Adrenal gland (tissue), 12 donors: ENCODE measurements around the gene ZNF665. TPM values are rescaled to one million over a fixed set of nuclear protein-coding genes. Genes with fewer than 3 reads are reported as not detected.
A peak's percentile ranks its signal among the peaks of the same experiment; 100 is the strongest.

Experiments used
- DNase-seq, 7 donors: peaks; one replicate each; pipeline ENCODE4 v3.0.0-alpha.2; 2019 to 2020
- H3K27ac ChIP-seq, 5 donors: fragments of 200-600 bp; sonication (generic) in 4 of 5; 1 replicate in 3 of 5; 2 replicates in 2 of 5; pipeline versions ENCODE4 v1.5.1 to v1.8.0; 2016 to 2020; ENCODE audit warnings: mild to moderate bottlenecking in 1 of 5
- H3K27me3 ChIP-seq: fragments of 200-600 bp; 2 replicates; pipeline ENCODE4 v1.8.0; 2021
- H3K36me3 ChIP-seq, 2 donors: fragments of 200-600 bp; replicated peaks in 1 of 2; 1 replicate in 1 of 2; 2 replicates in 1 of 2; pipeline versions ENCODE4 v1.5.1 to v1.8.0; 2018 to 2022
- H3K4me1 ChIP-seq, 2 donors: fragments of 200-600 bp; replicated peaks in 1 of 2; 1 replicate in 1 of 2; 2 replicates in 1 of 2; pipeline versions ENCODE4 v1.5.1 to v1.8.0; 2018 to 2021
- H3K4me3 ChIP-seq, 4 donors: fragments of 200-600 bp; sonication (generic) in 3 of 4; one replicate each; pipeline ENCODE4 v1.5.1; 2016 to 2018
- H3K9me3 ChIP-seq, 3 donors: fragments of 200-600 bp; sonication (generic) in 1 of 3; replicated peaks in 1 of 3; 1 replicate in 2 of 3; 2 replicates in 1 of 3; pipeline versions ENCODE4 v1.5.1 to v1.8.0; 2016 to 2021
- CTCF ChIP-seq, 6 experiments: fragments of 450-650 bp in 4 of 6; fragments of 200-600 bp in 2 of 6; sonication (generic) in 1 of 6; IDR thresholded peaks; 1 replicate in 5 of 6; 2 replicates in 1 of 6; pipeline versions ENCODE4 v1.5.1 to v1.8.0; 2016 to 2021; ENCODE audit warnings: antibody characterized with exemption in 6 of 6, mild to moderate bottlenecking in 2 of 6, moderate library complexity in 1 of 6
- POLR2A ChIP-seq, 2 donors: fragments of 450-650 bp; IDR thresholded peaks; one replicate each; pipeline ENCODE4 v1.6.1; 2017; ENCODE audit warnings: antibody characterized with exemption in 2 of 2, mild to moderate bottlenecking in 2 of 2, moderate library complexity in 1 of 2
- WGBS, 4 donors: extraction: QIAGEN DNeasy Blood & Tissue Kit in 2 of 4; methylation state at CpG; one replicate each; pipeline versions ENCODE4 v1.1.5 to v1.1.7; 2013 to 2017; 5-methylcytosine and 5-hydroxymethylcytosine counted together
- intact Hi-C, 2 donors: fragments of 100-400 bp; cut with DNase I; formaldehyde crosslinking; loops; one replicate each; pipeline versions ENCODE4 v1.14.1 to v1.15.0; 2022 to 2023
- polyA plus RNA-seq, 3 donors: library from polyadenylated mRNA; stranded (reverse); fragments of 200-250 nt in 2 of 3; fragments of 350-450 nt in 1 of 3; fragmentation: Illumina TruSeq in 1 of 3; extraction: RNeasy Lipid Tissue Mini Kit (QIAGEN cat#74804) in 1 of 3; gene quantifications; one replicate each; pipeline ENCODE4 v1.2.3, GENCODE V29; 2013 to 2014
- total RNA-seq, 9 donors: library from RNA; depleted of rRNA in 4 of 9; stranded (reverse); fragments of >200 nt in 4 of 9; fragments of 120-200 nt in 1 of 9; fragmentation: NEBNext Ultra II Directional in 1 of 9; extraction: Animal tissue kit (Norgen Biotek cat#: 25700) in 1 of 9; gene quantifications; one replicate each; pipeline versions ENCODE4 v1.1.0 to v1.2.4, GENCODE V29; 2013 to 2023
- donor health status: healthy with polysubstance abuse.
- donor health status: Bipolar disorder and iron deficiency.
- donor health status: DM: yes; HTN: yes; CAD: no.
- donor health status: DM: no; HTN: no; CAD: no.
- donor health status: DM: no; HTN: no; CAD: no.
- donor health status: DM: yes; HTN: yes; CAD: no.

Gene ZNF665
- total and polyA plus RNA-seq, 12 donors = 1.2 to 9.3 (median 4.1) TPM

GRCh38 chr19:53123400-53123799 is 69.8 kb downstream of the ZNF665 start:
- no peaks in the 10 kb centered on the region for H3K36me3 ChIP-seq
- TF ChIP-seq CTCF (IDR thresholded peaks at IDR 0.05) (no peak), POLR2A (IDR thresholded peaks at IDR 0.05) (no peak)
- peak overlapping the region in 4 of 5 donors; percentile 7 to 72 (median 32) for H3K27ac ChIP-seq
- DNase-seq = peak; percentile 62 to 85 (median 74)
- intact Hi-C loops = no loop called here
- no peaks in the 10 kb centered on the region for H3K27me3 ChIP-seq
- H3K4me1 ChIP-seq = peaks cover 8 to 9% of the 10 kb centered on the region in 2 donors
- H3K9me3 ChIP-seq = peaks cover 0 to 2% (median 0%) of the 10 kb centered on the region in 3 donors
- H3K4me3 ChIP-seq = no peak overlapping the region
- 23 to 45% (median 40%) methylated on average over 7 of the region's 7 CpGs for WGBS, 4 donors

Other genes starting within 250 kb of the ZNF665 start
- gene ZNF816, start 230.5 kb downstream of the ZNF665 start, total RNA-seq = 10 to 100 TPM in 6 of 9 donors, 1 to 10 TPM in 3; 4.2 to 29.3 (median 11.8) TPM
- 10 to 100 TPM in 1 of 3 donors, 1 to 10 TPM in 2; 2.3 to 13.1 (median 4.3) TPM for gene ZNF816, start 230.5 kb downstream of the ZNF665 start, polyA plus RNA-seq
- gene ERVV-1, start 179.4 kb downstream of the ZNF665 start, total RNA-seq = not detected
- gene ERVV-1, start 179.4 kb downstream of the ZNF665 start, polyA plus RNA-seq = not detected
- gene ERVV-2, start 148.6 kb downstream of the ZNF665 start, total RNA-seq = not detected
- gene ERVV-2, start 148.6 kb downstream of the ZNF665 start, polyA plus RNA-seq = not detected
- gene ZNF160, start 89.9 kb downstream of the ZNF665 start, total RNA-seq = 100 to 1,000 TPM in 1 of 9 donors, 10 to 100 TPM in 8; 28.3 to 102 (median 68.7) TPM
- gene ZNF160, start 89.9 kb downstream of the ZNF665 start, polyA plus RNA-seq = 10 to 100 TPM; 26.1 to 66.6 (median 39.4) TPM
- gene ZNF415, start 60.4 kb downstream of the ZNF665 start, total RNA-seq = 10 to 100 TPM; 20.3 to 59.2 (median 38.5) TPM
- 10 to 100 TPM; 17.5 to 45.4 (median 42.0) TPM for gene ZNF415, start 60.4 kb downstream of the ZNF665 start, polyA plus RNA-seq
- gene ZNF347, start 34.3 kb downstream of the ZNF665 start, total RNA-seq = 10 to 100 TPM in 7 of 9 donors, 1 to 10 TPM in 2; 8.1 to 20.8 (median 14.8) TPM
- 10 to 100 TPM in 1 of 3 donors, 1 to 10 TPM in 2; 1.9 to 13.5 (median 4.2) TPM for gene ZNF347, start 34.3 kb downstream of the ZNF665 start, polyA plus RNA-seq
- 10 to 100 TPM in 7 of 9 donors, 1 to 10 TPM in 2; 6.9 to 34.2 (median 20.8) TPM for gene ZNF677, start 61.5 kb upstream of the ZNF665 start, total RNA-seq
- 10 to 100 TPM in 1 of 3 donors, 1 to 10 TPM in 2; 6.9 to 22.4 (median 7.6) TPM for gene ZNF677, start 61.5 kb upstream of the ZNF665 start, polyA plus RNA-seq
- gene VN1R2, start 64.9 kb upstream of the ZNF665 start, total RNA-seq = not detected
- gene VN1R2, start 64.9 kb upstream of the ZNF665 start, polyA plus RNA-seq = not detected
- not detected for gene VN1R4, start 74.4 kb upstream of the ZNF665 start, total RNA-seq
- gene VN1R4, start 74.4 kb upstream of the ZNF665 start, polyA plus RNA-seq = not detected
- 1 to 10 TPM; 2.9 to 7.6 (median 5.4) TPM for gene ZNF845, start 140.4 kb upstream of the ZNF665 start, total RNA-seq
- gene ZNF845, start 140.4 kb upstream of the ZNF665 start, polyA plus RNA-seq = 1 to 10 TPM; 1.5 to 5.2 (median 2.3) TPM
- gene ZNF525, start 172.3 kb upstream of the ZNF665 start, total RNA-seq = 10 to 100 TPM in 5 of 9 donors, 1 to 10 TPM in 4; 3.0 to 22.5 (median 11.9) TPM
- gene ZNF525, start 172.3 kb upstream of the ZNF665 start, polyA plus RNA-seq = 1 to 10 TPM; 5.7 to 9.5 (median 8.2) TPM
- gene ZNF765, start 201.8 kb upstream of the ZNF665 start, total RNA-seq = 10 to 100 TPM; 11.4 to 24.0 (median 17.3) TPM
- gene ZNF765, start 201.8 kb upstream of the ZNF665 start, polyA plus RNA-seq = 10 to 100 TPM in 1 of 3 donors, 1 to 10 TPM in 2; 4.3 to 15.1 (median 9.4) TPM
- 10 to 100 TPM in 5 of 9 donors, 1 to 10 TPM in 4; 5.8 to 17.0 (median 10.6) TPM for gene ZNF761, start 238.6 kb upstream of the ZNF665 start, total RNA-seq
- gene ZNF761, start 238.6 kb upstream of the ZNF665 start, polyA plus RNA-seq = 10 to 100 TPM; 10.9 to 22.0 (median 11.0) TPM